K562 (cell line): ENCODE data around the gene KDM5A. TPM values are rescaled to one million over a fixed set of nuclear protein-coding genes. Genes with fewer than 3 reads are reported as not detected.

Experiments
- ATAC-seq: fragments of 200-7000 bp; cut with Tn5 transposase; 3 replicates; pipeline ENCODE4 v1.9.1; 2020; ENCODE audit warnings: moderate library complexity
- BruUV-seq: library from RNA; stranded (reverse); fragments of 400-500 nt; replicated peaks from 2 replicates; lab custom pipeline; 2021; lab: Mats Ljungman, UMichigan
- CTCF ChIA-PET: fragments of 300-600 bp; formaldehyde crosslinking; extraction: SDS; loops from one replicate; lab custom pipeline; 2021; ENCODE audit warnings: low intra/inter-chr PET ratio; lab: Yijun Ruan, JAX
- POLR2A ChIA-PET: fragments of 300-600, 350-650 bp; sonication (Branson Sonifier 250); formaldehyde crosslinking; extraction: SDS; loops from one replicate; lab custom pipeline; 2021; ENCODE audit warnings: antibody characterized with exemption, inconsistent platforms; lab: Yijun Ruan, JAX
- DNase-seq, 4 experiments: peaks; one replicate each; pipeline versions ENCODE4 v3.0.0 to v3.0.0-alpha.2; 2011 to 2018; ENCODE audit warnings: low spot score in 3 of 4, mixed read lengths in 3 of 4; ENCODE audit errors: extremely low read depth in 1 of 4
- FAIRE-seq: peaks from 2 replicates; lab custom pipeline; 2011; peaks lifted over from hg19 to GRCh38; lab: Jason Lieb, UNC
- H2AFZ ChIP-seq: 2 replicates; pipeline ENCODE4 v1.6.0; 2011; ENCODE audit warnings: low read depth, low read length, control low read depth, inconsistent platforms
- H3K27ac ChIP-seq: fragments of 200-600 bp; 3 replicates; pipeline ENCODE4 v1.8.0; 2011; ENCODE audit warnings: low read depth, mild to moderate bottlenecking, control low read depth, inconsistent platforms, low read length, moderate library complexity, mixed read lengths; ENCODE audit errors: extremely low read depth
- H3K27me3 ChIP-seq, 2 experiments: fragments of 300-600 bp in 1 of 2; 2 replicates in 1 of 2; 3 replicates in 1 of 2; pipeline versions ENCODE4 v1.6.0 to v1.8.0; 2011; ENCODE audit warnings: inconsistent platforms in 2 of 2, low read length in 2 of 2, mild to moderate bottlenecking in 1 of 2, mixed read lengths in 1 of 2, moderate library complexity in 1 of 2; ENCODE audit not compliant: control insufficient read depth in 2 of 2, insufficient read depth in 2 of 2
- H3K36me3 ChIP-seq: fragments of 300-600 bp; 3 replicates; pipeline ENCODE4 v1.8.0; 2011; ENCODE audit warnings: mild to moderate bottlenecking, low read length, inconsistent platforms; ENCODE audit not compliant: control insufficient read depth, insufficient read depth
- H3K4me1 ChIP-seq, 2 experiments: fragments of 200-600 bp in 1 of 2; replicated peaks in 1 of 2; 2 replicates in 1 of 2; 3 replicates in 1 of 2; pipeline versions ENCODE4 v1.5.1 to v1.8.0; 2011; ENCODE audit warnings: inconsistent platforms in 2 of 2, low read length in 2 of 2, mild to moderate bottlenecking in 1 of 2, mixed read lengths in 1 of 2, moderate library complexity in 1 of 2; ENCODE audit not compliant: control insufficient read depth in 2 of 2, insufficient read depth in 2 of 2
- H3K4me2 ChIP-seq: 2 replicates; pipeline ENCODE4 v1.6.1; 2011; ENCODE audit warnings: low read length, control low read depth, inconsistent platforms, mixed read lengths; ENCODE audit not compliant: insufficient read depth
- H3K4me3 ChIP-seq: fragments of 200-600 bp; sonication (generic), shearing (Covaris generic); 2 replicates; pipeline ENCODE4 v1.5.1; 2016; ENCODE audit warnings: control low read depth, inconsistent platforms
- H3K79me2 ChIP-seq: fragments of 200-600 bp; 3 replicates; pipeline ENCODE4 v1.8.0; 2011; ENCODE audit warnings: low read length, inconsistent platforms; ENCODE audit not compliant: control insufficient read depth, insufficient read depth
- H3K9ac ChIP-seq, 2 experiments: 2 replicates each; pipeline versions ENCODE4 v1.6.0 to v1.6.1; 2011; ENCODE audit warnings: low read depth in 2 of 2, low read length in 2 of 2, control low read depth in 1 of 2, inconsistent platforms in 1 of 2, mild to moderate bottlenecking in 1 of 2, mixed read lengths in 1 of 2; ENCODE audit not compliant: insufficient read depth in 1 of 2
- H3K9me1 ChIP-seq: one replicate; pipeline ENCODE4 v1.6.0; 2011; ENCODE audit warnings: inconsistent platforms, mild to moderate bottlenecking, low read length, moderate library complexity; ENCODE audit not compliant: control insufficient read depth, insufficient read depth
- H3K9me3 ChIP-seq: replicated peaks from 2 replicates; pipeline ENCODE4 v1.5.1; 2011; ENCODE audit warnings: low read depth, low read length, inconsistent platforms; ENCODE audit not compliant: control insufficient read depth, insufficient read depth
- H4K20me1 ChIP-seq: replicated peaks from 2 replicates; pipeline ENCODE4 v1.6.1; 2011; ENCODE audit warnings: low read length, inconsistent platforms, mixed read lengths; ENCODE audit not compliant: control insufficient read depth, insufficient read depth
- CCNT2 ChIP-seq: IDR thresholded peaks from 2 replicates; pipeline ENCODE4 v1.6.1; 2011; ENCODE audit warnings: borderline replicate concordance, low read depth, mild to moderate bottlenecking, moderate library complexity, mixed read lengths, low read length; ENCODE audit not compliant: insufficient read length; ENCODE audit errors: extremely low read depth
- ETV5 ChIP-seq: sonication (generic); formaldehyde crosslinking; IDR thresholded peaks from 2 replicates; pipeline ENCODE4 v1.4.0; 2020; ENCODE audit warnings: low read depth, mild to moderate bottlenecking, missing genetic modification reagents
- FOXK2 ChIP-seq, 2 experiments: fragments of 450-650 bp; IDR thresholded peaks in 1 of 2; conservative IDR thresholded peaks in 1 of 2; 2 replicates each; pipeline ENCODE4 v1.6.1; 2016; ENCODE audit warnings: low read depth in 2 of 2, mild to moderate bottlenecking in 1 of 2
- IFI16 ChIP-seq: fragments of 250-450 bp; sonication (Bioruptor Pico); IDR thresholded peaks from 2 replicates; pipeline ENCODE4 v2.1.2; 2022; ENCODE audit warnings: mild to moderate bottlenecking, inconsistent platforms
- KHSRP ChIP-seq: fragments of 450-650 bp; IDR thresholded peaks from 2 replicates; pipeline ENCODE4 v1.6.1; 2017
- WGBS: fragments of 100-300 bp; shearing (Covaris generic); methylation state at CpG from one replicate; pipeline ENCODE4 v1.1.6; 2016; ENCODE audit warnings: low coverage, mixed read lengths; ENCODE audit not compliant: insufficient coverage; ENCODE audit errors: missing lambda C conversion rate; 5-methylcytosine and 5-hydroxymethylcytosine counted together
- in situ Hi-C: fragments of 300-500 bp; cut with MboI; formaldehyde crosslinking; loops from 4 replicates; pipeline ENCODE4 v1.15.0; 2018; ENCODE audit warnings: inconsistent platforms, mixed read lengths
- intact Hi-C: fragments of 100-400 bp; cut with micrococcal nuclease; formaldehyde crosslinking; loops from 2 replicates; pipeline ENCODE4 v1.14.2; 2022
- polyA plus RNA-seq, 8 experiments: library from polyadenylated mRNA; depleted of rRNA in 4 of 8; stranded (reverse) in 5 of 8; unstranded in 3 of 8; fragments of >200 nt; fragmentation: Nextera tagmentation in 2 of 8; fragmentation: Illumina TruSeq in 1 of 8; extraction: Ambion mirVana in 2 of 8; extraction: Trizol in 1 of 8; gene quantifications; 2 replicates each; pipeline versions ENCODE4 v1.2.1 to v1.2.3, GENCODE V29; 2011 to 2014; ENCODE audit warnings: inconsistent platforms in 1 of 8, missing spikeins in 1 of 8
- total RNA-seq, 7 experiments: library from RNA; depleted of rRNA in 6 of 7; stranded (reverse); fragments of >200 nt in 6 of 7; fragmentation: Illumina TruSeq in 2 of 7; extraction: Trizol in 2 of 7; gene quantifications; 2 replicates each; pipeline versions ENCODE4 v1.2.1 to v1.2.3, GENCODE V29; 2011 to 2021; ENCODE audit warnings: low replicate concordance in 1 of 7
- TF ChIP-seq, protein P1 (sequence below): fragments of 450-650 bp; IDR thresholded peaks from 2 replicates; pipeline ENCODE4 v1.7.1; 2018; ENCODE audit warnings: mild to moderate bottlenecking, low read depth; ENCODE audit not compliant: partially characterized antibody
- TF ChIP-seq, protein P2 (sequence below): IDR thresholded peaks from 2 replicates; pipeline ENCODE4 v1.6.1; 2014; ENCODE audit warnings: antibody characterized with exemption

KDM5A gene
- total and polyA plus RNA-seq, 9 of the 15 experiments (the other 6 are each of a cell fraction or from before 2014, with no cell fraction given): 5.5 to 35.1 (median 13.1) TPM

GRCh38 chr12:268483-268840 lies 120.7 kb downstream of the KDM5A start (continued):
- TF ChIP-seq, protein P1, sequence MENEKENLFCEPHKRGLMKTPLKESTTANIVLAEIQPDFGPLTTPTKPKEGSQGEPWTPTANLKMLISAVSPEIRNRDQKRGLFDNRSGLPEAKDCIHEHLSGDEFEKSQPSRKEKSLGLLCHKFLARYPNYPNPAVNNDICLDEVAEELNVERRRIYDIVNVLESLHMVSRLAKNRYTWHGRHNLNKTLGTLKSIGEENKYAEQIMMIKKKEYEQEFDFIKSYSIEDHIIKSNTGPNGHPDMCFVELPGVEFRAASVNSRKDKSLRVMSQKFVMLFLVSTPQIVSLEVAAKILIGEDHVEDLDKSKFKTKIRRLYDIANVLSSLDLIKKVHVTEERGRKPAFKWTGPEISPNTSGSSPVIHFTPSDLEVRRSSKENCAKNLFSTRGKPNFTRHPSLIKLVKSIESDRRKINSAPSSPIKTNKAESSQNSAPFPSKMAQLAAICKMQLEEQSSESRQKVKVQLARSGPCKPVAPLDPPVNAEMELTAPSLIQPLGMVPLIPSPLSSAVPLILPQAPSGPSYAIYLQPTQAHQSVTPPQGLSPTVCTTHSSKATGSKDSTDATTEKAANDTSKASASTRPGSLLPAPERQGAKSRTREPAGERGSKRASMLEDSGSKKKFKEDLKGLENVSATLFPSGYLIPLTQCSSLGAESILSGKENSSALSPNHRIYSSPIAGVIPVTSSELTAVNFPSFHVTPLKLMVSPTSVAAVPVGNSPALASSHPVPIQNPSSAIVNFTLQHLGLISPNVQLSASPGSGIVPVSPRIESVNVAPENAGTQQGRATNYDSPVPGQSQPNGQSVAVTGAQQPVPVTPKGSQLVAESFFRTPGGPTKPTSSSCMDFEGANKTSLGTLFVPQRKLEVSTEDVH: no peak
- TF ChIP-seq IFI16 (CRISPR knock-in tag) (no peak), CCNT2 (no peak)

- no peak overlapping the region for H3K27ac ChIP-seq
- no peaks in the 10 kb centered on the region for H3K9me3 ChIP-seq
- no peak for ATAC-seq
- no peak overlapping the region for H3K4me2 ChIP-seq
- H3K79me2 ChIP-seq: no peaks in the 10 kb centered on the region
- WGBS: 25% methylated on average over 14 of the region's 14 CpGs
- no peaks in the 10 kb centered on the region for H3K36me3 ChIP-seq
- peaks cover 0 to 10% of the 10 kb centered on the region in 2 experiments; a peak in 3 of 5 replicates for H3K4me1 ChIP-seq
- no peak for FAIRE-seq
- BruUV-seq: no TSS peak
- TF ChIP-seq ETV5 (CRISPR knock-in tag) (no peak), KHSRP (no peak), FOXK2 (conservative IDR thresholded peaks at IDR 0.05 in 1 of 2, IDR thresholded peaks at IDR 0.05 in 1 of 2; ENCODE audit: low read depth in 2 of 2) (no peak)
- TF ChIP-seq, protein P2, sequence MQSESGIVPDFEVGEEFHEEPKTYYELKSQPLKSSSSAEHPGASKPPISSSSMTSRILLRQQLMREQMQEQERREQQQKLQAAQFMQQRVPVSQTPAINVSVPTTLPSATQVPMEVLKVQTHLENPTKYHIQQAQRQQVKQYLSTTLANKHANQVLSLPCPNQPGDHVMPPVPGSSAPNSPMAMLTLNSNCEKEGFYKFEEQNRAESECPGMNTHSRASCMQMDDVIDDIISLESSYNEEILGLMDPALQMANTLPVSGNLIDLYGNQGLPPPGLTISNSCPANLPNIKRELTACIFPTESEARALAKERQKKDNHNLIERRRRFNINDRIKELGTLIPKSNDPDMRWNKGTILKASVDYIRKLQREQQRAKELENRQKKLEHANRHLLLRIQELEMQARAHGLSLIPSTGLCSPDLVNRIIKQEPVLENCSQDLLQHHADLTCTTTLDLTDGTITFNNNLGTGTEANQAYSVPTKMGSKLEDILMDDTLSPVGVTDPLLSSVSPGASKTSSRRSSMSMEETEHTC: no peak
- H3K27me3 ChIP-seq: no peaks in the 10 kb centered on the region; a peak in 1 of 5 replicates
- in situ Hi-C loops: no loop called here
- no peaks in the 10 kb centered on the region for H3K9me1 ChIP-seq
- intact Hi-C loops: no loop called here
- no peaks in the 10 kb centered on the region for H4K20me1 ChIP-seq
- DNase-seq: no peak
- CTCF ChIA-PET: no interaction called here
- H3K9ac ChIP-seq: no peak overlapping the region
- H2AFZ ChIP-seq: no peak overlapping the region
- no peak overlapping the region for H3K4me3 ChIP-seq
- POLR2A ChIA-PET: interaction anchor here (0.6 to 0.7 kb wide), 2 partner anchors 21 to 53 kb away, joined by 3 read pairs; no protein-coding TSS in a partner anchor
Observed at GRCh38 chr12:267581-268482, 121.3 kb downstream of the KDM5A start.
